Neural progenitor cell (in vitro differentiated cells): ENCODE results near the gene CADPS.

ENCODE experiments used
- EZH2 ChIP-seq: fragments of 200-600 bp; sonication (generic); IDR thresholded peaks from 2 replicates; pipeline ENCODE4 v1.6.1; 2017; ENCODE audit warnings: antibody characterized with exemption, mild to moderate bottlenecking, moderate library complexity
- TF ChIP-seq, protein P1 (sequence below): fragments of 200-600 bp; sonication (generic); IDR thresholded peaks from 2 replicates; pipeline ENCODE4 v1.5.1; 2017; ENCODE audit warnings: antibody characterized with exemption, mild to moderate bottlenecking

DNA sequence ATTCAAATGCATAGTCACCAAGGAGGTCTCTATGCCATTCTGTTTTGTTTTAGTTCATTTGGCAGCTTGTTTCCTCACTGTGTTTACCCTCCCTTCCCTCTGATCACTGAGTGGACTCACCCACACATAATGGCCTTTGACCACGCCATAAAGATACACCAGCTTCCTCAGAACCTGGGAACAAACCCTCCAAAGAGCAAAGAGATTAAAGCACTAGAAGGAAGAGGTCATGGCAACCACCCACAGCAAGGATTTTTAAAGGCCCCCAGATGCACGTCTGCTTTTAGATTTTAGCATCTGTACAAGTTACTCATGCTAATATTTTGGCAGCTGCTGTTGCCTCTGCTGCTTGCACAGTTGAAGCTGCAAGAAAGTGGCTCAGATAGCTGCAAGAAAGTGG is 47.9 kb upstream of the CADPS start:
- TF ChIP-seq, protein P1, sequence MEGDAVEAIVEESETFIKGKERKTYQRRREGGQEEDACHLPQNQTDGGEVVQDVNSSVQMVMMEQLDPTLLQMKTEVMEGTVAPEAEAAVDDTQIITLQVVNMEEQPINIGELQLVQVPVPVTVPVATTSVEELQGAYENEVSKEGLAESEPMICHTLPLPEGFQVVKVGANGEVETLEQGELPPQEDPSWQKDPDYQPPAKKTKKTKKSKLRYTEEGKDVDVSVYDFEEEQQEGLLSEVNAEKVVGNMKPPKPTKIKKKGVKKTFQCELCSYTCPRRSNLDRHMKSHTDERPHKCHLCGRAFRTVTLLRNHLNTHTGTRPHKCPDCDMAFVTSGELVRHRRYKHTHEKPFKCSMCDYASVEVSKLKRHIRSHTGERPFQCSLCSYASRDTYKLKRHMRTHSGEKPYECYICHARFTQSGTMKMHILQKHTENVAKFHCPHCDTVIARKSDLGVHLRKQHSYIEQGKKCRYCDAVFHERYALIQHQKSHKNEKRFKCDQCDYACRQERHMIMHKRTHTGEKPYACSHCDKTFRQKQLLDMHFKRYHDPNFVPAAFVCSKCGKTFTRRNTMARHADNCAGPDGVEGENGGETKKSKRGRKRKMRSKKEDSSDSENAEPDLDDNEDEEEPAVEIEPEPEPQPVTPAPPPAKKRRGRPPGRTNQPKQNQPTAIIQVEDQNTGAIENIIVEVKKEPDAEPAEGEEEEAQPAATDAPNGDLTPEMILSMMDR, result no peak
- no peak for TF ChIP-seq EZH2
